ENCODE measurements around the gene CNTN4.

The CNTN4 gene

GRCh38 chr3:3101660-3102458 lies 1003.2 kb downstream of the CNTN4 start:
- H3K4me3 ChIP-seq (ENCODE audit: low read length), result no peak overlapping the region
- TF ChIP-seq ZNF274 (IDR thresholded peaks at IDR 0.05; ENCODE audit: low read depth, low read length), result no peak

DNA sequence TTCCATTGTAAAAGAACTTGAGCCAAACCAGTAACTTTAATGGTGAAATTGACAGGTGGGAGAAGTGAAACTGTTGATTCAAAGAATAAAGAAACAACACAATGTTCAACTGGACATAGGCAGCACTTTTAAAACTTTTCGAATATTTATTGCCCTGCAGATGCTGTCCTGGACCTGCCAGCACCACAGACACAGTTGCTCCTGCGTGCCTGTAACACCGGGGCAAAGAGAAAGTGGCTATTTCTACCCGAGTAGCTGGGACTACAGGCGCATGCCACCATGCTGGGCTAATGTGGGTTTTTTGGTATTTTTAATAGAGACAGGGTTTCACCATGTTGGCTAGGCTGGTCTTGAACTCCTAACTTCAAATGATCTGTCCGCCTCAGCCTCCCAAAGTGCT lies 1004.1 kb downstream of the CNTN4 start:
- no peak for TF ChIP-seq ZNF274 (IDR thresholded peaks at IDR 0.05; ENCODE audit: low read depth, low read length)
- no peak overlapping the region for H3K4me3 ChIP-seq (ENCODE audit: low read length)

GRCh38 chr3:3105246-3105645 lies 1006.6 kb downstream of the CNTN4 start:
- no peak overlapping the region for H3K4me3 ChIP-seq (ENCODE audit: low read length)
- TF ChIP-seq ZNF274 (IDR thresholded peaks at IDR 0.05; ENCODE audit: low read depth, low read length), result no peak

DNA sequence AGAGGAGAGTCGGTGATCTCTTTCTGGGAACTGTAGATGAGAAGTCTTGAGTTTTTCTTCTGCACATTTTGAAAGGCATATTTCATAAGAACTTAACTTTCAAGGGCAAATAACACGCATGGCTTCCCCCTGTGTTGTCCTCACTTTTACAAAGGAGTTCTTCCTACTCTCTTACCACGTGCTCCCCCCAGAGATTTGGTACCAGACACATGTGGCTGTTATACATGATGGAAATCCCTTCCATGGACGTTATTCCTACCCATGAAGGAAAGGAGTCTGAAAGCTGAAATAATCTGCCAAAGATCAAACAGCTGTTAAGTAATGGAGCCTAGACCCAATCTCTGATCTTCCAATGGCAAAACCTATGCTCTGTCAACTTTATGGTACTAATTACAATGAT lies 1007.1 kb downstream of the CNTN4 start:
- H3K4me3 ChIP-seq (ENCODE audit: low read length), result no peak overlapping the region
- no peak for TF ChIP-seq ZNF274 (IDR thresholded peaks at IDR 0.05; ENCODE audit: low read depth, low read length)

GRCh38 chr3:3107181-3107580 lies 1008.5 kb downstream of the CNTN4 start:
- no peak overlapping the region for H3K4me3 ChIP-seq (ENCODE audit: low read length)
- TF ChIP-seq ZNF274 (IDR thresholded peaks at IDR 0.05; ENCODE audit: low read depth, low read length), result no peak

Data from GM08714 (cell line).